GM18508 (cell line): ENCODE measurements around the gene RIMOC1.

Experiments
- ATAC-seq: cut with Tn5 transposase; IDR thresholded peaks from one replicate; pipeline ENCODE4 v1.9.1; 2021; ENCODE audit warnings: moderate number of reproducible peaks; ENCODE audit not compliant: insufficient read depth, unreplicated experiment

Gene RIMOC1, protein sequence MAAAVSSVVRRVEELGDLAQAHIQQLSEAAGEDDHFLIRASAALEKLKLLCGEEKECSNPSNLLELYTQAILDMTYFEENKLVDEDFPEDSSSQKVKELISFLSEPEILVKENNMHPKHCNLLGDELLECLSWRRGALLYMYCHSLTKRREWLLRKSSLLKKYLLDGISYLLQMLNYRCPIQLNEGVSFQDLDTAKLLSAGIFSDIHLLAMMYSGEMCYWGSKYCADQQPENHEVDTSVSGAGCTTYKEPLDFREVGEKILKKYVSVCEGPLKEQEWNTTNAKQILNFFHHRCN

DNA sequence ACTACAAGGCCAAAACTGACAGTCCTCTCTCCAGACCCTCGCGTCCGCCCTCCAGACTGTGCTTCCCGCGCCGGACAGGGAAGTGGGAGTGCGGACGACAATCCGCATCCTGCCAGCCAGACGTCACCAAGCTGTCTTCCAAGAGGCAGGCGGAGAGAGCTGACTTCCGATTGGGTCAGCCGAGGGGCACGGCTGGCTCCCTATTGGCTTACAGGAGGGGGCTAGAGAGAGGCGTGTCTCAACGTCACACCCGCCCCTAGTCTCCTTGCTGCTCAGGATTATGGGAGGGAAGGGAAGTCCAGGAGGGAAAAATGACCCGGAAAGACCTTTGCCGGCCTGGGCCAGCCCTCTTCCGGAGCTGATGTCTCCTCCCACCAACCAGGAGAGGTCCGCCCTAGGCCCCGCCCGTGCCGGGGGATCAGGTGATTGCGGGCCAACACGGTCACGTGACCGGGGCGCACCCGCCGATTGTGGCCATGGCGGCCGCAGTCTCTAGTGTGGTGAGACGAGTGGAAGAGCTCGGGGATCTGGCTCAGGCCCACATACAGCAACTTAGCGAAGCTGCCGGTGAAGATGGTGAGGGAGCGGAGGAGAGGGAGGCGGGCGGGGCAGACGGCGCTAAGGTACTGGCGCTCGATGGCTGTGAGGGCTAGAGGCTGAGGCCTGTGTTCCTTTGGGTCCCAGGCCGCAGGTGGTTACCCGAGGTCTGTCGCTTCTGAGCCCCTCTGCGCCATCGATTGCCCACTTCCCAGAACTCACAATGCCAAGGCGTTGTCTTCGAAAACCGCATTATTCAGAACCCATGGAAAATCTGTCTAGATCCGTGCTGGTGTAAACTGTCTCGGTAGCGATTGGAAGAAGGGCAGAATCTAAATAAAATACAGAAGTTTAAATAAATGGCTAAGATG lies at the start of gene RIMOC1:
TSS of gene RIMOC1 (plus strand) at position 453 of the 908 bp plus-strand sequence. CDS start at position 477, 24 bp downstream.
- peak; percentile 95 for ATAC-seq

DNA sequence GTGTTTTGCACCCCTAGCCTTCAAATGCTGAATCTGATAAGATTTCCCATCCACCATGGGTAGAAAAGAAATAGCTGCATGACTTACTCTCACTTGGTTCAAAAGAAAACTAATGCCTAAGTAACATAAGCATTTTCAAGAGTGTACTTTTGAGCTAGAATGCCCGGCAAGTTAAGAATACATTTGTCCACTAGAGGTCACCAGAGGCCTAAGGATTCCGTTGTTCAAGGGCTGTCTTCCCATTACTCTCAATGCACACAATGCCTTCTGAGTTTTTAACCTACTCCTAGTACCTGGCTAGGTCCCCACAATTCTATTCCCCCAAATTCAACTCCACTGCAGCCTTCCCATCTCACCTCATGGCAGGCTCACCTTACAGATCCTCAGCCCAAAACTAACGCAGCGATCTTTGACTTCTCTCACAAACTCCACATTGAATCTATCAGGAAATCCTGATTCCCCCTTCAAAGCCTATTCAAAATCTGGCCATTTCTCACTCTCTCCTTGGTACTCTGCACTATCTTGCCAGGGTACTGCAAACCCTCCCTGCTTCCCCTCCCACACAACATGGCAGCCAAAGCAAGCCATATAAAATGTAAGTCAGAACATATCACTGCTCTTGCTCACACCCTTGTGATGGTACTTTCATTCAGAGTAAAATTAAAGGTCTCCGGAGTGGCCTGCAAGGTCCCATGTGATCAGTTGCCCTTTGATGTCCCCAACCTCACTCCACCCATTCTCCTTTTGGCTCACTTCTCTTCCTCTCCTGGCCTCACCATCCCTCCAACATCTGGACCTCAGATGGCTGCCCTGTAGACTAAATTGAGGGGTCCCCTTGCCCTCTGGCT lies 47.3 kb upstream of the RIMOC1 start:
- ATAC-seq: no peak

DNA sequence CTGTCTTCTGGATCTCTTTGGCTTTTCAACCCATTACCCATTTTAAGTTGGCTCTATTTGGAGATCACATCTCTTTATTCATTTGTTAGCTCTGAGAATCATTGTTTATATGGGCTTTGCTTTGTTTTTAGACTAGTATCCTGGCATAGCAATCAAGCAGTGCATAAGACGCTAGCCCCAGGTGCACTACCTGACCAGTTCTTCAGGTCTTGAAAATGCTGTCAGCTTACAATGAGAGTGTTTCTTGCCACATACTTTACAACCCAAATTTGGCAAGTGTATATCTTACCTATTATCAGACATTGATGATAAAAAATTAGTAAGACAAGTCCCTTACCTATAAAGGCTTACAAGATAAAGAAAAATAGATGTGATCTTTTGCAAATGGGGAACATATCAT lies 46.2 kb upstream of the RIMOC1 start:
- ATAC-seq: no peak

DNA sequence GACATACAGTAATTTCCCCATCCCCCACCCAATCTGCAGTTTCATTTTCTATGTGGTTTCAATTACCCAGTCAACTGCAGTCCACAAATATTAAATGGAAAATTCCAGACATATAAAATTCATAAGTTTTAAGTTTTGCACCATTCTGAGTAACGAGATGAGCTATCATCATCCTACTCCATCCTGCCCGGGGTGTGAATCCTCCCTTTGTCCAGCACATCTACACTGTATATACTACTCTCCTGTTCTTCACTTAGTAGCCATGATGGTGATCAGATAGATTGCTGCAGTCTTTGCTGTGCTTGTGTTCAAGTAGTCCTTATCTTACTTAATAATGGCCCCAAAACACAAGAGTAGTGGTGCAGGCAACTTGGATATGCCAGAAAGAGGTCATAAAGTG lies 45.3 kb upstream of the RIMOC1 start:
- no peak for ATAC-seq

DNA sequence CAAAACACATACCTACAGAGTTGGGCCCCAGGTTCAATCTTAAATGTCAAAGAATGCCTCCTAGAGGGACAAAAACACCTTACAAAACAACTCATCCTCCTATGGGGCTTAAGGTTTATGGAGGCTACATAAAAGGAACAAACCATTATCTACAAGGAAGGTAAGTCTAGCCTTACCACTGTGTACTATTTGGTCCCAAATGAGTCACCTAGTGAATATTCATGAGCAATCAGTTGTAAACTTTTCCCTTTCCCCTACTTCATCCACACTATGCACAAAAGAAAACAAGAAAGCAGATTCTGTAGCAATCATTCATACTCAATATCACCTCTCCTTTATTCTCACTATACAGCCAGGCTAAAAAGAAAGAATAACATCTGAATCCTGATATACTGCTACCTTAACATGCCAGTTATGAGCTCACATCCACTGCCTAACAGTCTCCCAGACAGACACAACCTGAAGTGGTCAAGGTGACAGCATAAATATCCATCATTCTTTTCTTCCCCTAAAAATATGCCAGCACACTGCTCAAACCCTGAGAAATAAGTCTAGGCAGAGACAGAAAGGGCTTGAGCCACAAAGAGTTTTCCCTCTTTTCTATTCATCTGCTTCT lies 40.2 kb upstream of the RIMOC1 start:
- ATAC-seq: peak; percentile 51

DNA sequence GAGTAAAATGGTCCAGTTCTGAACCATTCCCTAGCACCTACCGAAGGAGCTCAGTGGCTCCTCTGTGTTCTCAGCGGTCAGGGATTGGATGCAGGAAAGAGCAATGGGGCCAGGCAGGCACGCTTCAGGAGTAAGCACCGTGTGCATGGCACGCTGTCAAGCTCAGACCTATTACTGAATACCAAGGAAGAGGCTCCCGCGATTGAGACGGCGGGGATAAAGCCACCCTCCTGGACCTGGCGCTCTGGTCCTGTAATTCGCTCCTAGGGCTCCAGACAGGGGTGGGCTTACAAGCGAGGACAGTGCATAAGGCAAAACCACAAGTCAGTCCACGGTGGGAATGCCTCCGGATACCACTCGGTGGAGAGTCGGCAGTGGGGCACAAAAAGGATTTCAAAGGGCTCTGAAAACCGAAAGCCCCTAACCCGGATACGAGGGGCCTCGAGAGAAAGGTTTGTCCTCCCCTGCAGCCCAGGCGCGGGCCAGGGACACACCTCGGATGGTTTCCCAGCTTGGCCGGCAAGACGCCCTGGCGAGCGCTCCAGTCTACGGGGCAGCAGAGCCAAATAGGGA lies 34.9 kb upstream of the RIMOC1 start:
- no peak for ATAC-seq

DNA sequence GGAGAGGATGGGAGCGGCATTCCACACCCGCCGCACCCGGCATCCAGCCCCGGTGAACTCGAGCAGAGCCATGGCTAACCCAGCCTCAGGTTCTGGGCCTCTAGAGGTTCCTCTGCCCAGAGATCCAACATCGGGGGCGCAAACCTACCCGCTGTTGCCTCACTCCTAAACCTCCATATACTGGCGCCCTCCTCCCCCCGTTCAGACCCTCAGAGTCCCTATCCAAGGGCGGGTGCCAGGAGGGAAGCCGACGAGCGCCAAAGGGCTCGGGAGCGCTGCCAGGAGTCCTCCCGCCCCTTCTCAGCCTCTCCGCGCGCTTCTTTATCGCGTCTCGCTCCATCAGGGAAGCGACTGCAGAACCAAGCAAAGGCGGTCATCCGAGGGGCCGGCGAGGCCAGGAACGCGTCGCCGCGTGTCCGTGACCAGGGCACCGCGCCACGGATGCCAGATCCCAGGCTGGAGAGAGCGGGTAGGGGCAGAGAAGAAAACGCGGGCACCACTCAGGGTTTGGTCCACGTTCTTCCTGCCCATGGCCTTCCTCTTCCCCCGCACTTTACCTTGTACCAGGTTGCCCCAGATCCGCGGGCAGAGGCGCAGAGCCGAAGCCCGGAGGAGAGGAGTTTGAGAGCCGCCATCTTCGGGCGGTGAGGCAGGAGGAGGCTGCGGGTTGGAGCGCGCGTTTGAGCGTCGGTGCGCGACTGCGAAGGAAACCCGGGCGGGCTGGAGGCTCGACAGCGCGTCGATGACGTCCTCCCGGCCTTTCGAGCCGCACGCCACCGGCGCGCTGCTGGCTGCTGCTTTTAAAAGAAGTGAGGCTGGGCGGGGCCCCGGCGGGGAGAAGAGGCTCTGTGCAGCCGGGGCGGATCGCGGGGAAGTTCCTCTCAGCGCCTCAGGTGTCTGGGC lies 34.2 kb upstream of the RIMOC1 start, which contains the start of gene OXCT1:
TSS of gene OXCT1 (minus strand) at position 702 of the 903 bp plus-strand sequence. CDS start at position 635, 67 bp downstream.
- ATAC-seq: peak; percentile 81

DNA sequence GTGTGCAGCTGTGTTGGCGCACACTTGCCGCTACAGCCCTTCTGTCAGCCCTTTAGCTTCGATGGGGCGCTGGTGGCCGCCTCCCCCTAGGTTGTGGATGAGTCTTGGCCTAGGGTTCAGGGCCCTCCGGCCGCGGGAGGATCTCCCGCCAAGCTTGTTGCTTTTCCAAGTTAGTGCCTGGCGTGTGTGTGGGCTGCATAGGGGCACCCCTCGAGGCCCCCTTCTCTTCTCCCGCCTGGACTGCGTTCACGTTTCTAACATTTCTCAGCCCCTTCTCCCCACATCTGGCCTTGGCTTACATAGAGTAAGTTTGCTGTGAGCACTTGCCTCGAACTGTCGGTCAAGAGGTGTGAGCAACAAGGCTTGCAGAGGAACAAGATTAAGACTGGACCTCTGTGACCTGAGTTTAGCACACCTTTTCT lies 33.5 kb upstream of the RIMOC1 start:
- ATAC-seq: no peak

DNA sequence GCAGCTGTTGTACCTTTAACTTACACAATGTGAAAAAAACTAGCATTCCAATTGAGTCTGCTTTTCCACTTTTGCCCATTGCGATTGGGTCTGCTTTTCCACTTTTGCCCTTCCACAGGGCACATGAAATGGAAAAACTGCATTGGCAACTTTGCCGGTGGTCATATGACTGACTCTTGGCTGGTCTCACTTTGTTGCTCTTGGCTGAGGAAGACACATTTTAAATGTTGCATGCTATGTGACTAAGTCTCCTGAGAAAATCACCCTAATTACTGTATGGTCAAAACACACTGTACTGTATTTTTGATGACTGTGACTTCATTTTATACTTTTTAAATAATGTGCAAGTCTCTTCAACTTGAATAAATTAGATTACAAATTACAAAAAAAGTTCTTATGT lies 32.3 kb upstream of the RIMOC1 start:
- ATAC-seq: no peak

DNA sequence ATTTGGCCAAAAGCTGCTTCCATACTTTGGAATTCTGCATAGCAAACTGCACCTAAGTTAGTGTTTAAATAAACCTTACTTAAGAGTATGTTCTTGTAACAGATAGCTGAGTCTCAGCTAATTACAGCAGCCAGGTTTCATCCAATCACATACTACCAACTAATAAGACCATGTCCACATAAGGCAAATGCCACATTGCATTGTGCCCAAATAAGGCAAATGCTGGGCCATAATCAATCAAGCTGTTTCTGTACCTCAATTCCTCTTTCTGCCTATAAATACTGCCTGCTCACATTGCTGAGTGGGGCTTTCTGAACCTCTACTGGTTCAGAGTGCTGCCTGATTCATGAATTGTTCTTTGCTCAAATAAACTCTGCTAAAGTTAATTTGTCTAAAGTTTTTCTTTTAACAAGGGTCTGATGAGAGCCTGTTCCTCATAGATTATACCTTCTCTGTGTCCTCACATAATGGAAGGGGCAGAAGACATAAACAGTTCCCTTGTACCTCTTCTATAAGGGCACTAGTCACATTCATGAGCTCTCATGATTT lies 29.6 kb upstream of the RIMOC1 start:
- no peak for ATAC-seq

DNA sequence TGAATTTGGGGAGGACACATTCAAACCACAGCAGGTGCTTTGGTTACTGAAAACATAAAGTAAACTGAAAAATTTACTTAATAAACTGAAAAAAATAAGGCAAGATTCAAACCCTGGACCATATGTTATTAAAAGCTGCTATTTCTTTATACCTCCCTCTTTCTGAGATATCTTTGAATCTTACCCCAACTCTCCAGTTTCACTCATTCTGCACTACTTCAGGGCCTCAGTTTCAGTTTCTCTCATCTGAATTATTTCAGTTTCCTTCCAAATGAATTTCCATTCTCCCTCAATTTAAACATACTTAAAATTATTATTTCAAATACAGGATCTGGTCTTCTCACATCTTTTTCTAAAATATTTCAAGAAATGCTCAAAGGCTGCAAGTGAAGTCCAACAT lies 29.0 kb upstream of the RIMOC1 start:
- no peak for ATAC-seq

DNA sequence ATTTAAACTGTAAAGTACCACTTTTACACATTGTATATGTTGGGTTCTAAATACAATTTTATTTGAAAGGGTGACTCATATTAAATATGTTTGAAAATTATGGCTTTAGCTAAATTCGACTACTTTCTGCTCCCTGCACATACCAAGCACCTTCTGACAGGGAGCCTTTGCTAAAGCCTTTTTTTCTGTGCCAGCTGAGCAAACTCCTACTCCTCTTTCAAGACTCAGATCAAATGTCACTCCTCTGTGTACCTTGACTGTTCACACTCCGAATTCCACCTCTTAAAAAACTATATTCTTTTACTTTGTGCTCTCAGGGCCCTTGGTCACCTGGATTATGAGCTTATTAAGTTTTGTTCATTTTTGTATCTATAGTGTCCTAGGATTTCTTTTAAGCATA lies 27.5 kb upstream of the RIMOC1 start:
- no peak for ATAC-seq

DNA sequence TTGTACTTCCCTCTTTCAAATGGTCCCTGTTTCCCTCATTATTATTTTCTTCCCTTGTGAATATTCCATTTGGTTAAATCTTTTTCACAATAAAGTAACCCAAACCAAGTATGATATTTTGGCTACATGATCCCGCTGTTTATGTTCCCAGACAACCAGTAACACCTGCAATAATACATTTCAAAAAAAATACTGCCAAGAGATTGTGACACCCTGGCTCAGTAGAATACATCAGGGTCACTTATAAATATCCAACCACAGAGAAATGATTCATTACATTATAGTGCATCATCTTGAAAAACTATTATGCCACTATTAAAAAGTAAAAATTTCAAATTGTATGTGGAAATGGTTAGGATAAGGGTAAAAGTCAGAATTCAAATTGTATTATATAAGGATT lies 26.7 kb upstream of the RIMOC1 start:
- ATAC-seq: no peak

DNA sequence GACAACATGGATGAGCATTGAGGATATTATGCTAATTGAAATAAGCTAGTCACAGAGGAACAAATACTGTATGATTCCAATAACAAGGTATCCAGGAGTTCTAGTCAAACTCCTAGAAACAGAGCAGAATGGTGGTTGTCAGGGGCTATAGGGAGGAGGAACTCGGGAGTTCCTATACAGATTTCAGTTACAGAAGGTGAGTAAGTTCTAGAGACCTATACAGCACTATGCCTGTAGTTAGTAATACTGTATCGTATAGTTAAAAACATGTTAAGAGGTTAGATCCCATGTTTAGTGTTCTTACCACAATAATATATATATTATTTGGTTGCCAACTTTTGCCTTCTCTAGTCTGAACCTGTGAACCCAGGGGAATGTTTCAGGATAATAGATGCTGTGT lies 26.0 kb upstream of the RIMOC1 start:
- no peak for ATAC-seq

DNA sequence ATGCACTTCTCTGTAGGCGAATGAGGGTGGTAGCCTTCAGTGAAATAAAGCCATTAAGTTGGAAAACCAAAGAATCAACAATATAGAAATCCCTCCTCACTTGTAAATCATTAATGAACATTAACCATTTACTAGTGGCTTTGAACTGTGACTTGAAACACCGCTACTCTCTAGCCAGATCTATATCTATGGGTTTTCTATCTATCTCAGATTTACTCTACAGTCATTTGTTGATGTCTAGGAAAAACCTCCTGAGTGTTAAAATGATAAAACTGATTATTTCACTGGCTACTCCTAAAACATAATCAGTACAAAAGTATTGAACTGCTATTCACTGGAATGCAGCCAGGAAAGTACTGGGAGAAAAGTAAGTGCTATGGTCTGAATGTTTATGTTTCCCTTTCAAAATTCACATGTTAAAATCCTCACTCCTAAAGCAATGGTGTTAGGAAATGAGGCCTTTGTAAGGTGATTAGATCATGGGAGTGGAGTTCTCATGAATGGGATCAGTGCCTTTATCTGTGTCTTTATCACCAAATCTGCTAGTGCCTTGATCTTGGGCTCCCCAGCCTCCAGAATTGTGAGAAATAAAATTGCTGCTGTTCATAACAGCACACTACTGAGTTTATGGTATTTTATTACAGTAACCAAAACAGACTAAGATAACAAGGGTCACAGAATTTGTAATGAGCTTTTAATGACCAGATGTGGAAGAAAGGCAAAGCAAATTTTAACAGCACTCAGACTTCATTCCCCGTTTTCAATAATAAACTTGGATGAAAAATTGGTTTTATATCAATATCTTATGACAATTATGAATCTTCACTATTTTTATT lies 25.3 kb upstream of the RIMOC1 start:
- peak; percentile 68 for ATAC-seq

DNA sequence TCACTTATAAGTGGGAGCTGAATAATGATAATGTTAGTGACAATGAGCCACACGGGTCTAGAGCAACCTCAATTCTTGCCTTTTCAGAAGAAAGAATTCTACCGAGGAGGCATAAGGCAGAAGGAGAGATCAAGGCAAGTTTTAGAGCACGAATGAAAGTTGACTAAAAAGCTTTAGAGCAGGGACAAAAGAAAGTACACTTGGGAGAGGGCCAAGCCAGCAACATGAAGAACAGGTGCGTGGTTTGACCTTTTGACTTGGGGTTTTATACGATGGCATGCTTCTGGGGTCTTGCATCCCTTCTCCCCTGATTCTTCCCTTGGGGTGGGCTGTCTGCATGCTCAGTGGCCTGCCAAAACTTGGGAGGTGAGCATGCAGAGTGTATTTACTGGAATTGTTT lies 21.4 kb upstream of the RIMOC1 start:
- ATAC-seq: no peak

DNA sequence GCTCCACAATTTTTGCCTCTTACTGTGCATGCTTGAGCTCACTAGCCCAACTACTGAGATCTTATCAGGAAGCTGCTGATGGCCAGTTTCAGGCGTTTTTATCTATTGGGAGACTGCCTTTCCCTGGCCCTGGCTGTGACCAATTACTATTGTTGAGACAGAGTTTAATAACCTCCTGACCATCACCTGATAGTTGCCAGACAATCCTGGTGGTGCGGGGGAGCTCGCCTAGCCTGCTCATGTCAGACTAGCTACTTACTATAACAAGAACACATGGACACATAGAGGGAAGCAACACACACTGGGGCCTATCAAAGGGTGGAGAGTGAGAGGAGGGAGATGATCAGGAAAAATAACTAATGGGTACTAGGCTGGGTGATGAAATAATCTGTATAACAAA lies 20.9 kb upstream of the RIMOC1 start:
- ATAC-seq: no peak

DNA sequence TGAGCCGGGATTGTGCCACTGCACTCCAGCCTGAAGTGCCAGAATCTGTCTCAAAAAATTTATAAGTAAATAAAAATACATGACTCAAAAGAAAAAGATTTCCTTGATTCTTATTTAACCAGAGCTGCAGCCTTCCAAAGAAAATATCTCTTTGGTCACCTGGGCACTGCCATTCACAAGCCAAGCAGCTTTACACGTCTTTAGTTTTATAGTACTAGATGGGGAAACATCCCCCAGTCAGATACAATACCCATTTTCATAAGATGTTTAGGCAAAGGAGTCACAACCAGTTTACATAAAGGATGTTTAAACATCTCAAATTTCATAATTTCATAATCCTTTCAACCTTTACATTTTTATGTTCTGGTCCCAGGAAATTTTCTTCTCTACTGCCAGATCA lies 20.2 kb upstream of the RIMOC1 start:
- ATAC-seq: no peak
